H1 (cell line): ENCODE results near the gene IRGC. TPM values are rescaled to one million over a fixed set of nuclear protein-coding genes. Genes with fewer than 3 reads are reported as not detected.

Source experiments
- CTCF ChIA-PET: fragments of 300-600 bp; sonication (Branson Sonifier 250); formaldehyde crosslinking; loops from one replicate; lab custom pipeline; 2021; ENCODE audit not compliant: partially characterized antibody; lab: Charles Lee
- POLR2A ChIA-PET: fragments of 300-600 bp; sonication (Branson Sonifier 250); formaldehyde crosslinking; loops from one replicate; lab custom pipeline; 2021; ENCODE audit warnings: inconsistent platforms; ENCODE audit not compliant: partially characterized antibody; lab: Charles Lee
- DNase-seq, 2 experiments: peaks; one replicate each; pipeline versions ENCODE4 v3.0.0 to v3.0.0-alpha.2; 2010 to 2022; ENCODE audit warnings: low spot score in 2 of 2, low read depth in 1 of 2, mixed read lengths in 1 of 2
- FAIRE-seq: peaks from 2 replicates; lab custom pipeline; 2011; peaks lifted over from hg19 to GRCh38; lab: Jason Lieb, UNC
- H2AFZ ChIP-seq: 2 replicates; pipeline ENCODE4 v1.8.1; 2012; ENCODE audit warnings: low read length, inconsistent platforms
- H2AK5ac ChIP-seq: 2 replicates; pipeline ENCODE4 v1.6.1; 2013; ENCODE audit warnings: low read depth, low read length
- H2BK120ac ChIP-seq: replicated peaks from 2 replicates; pipeline ENCODE3; 2013; ENCODE audit warnings: low read depth, low read length, inconsistent platforms
- H2BK12ac ChIP-seq: 2 replicates; pipeline ENCODE4 v1.6.1; 2013; ENCODE audit warnings: low read depth, low read length
- H2BK15ac ChIP-seq: 2 replicates; pipeline ENCODE4 v1.6.1; 2013; ENCODE audit warnings: low read length
- H2BK20ac ChIP-seq: 2 replicates; pipeline ENCODE4 v1.6.1; 2013; ENCODE audit warnings: low read length
- H2BK5ac ChIP-seq: 2 replicates; pipeline ENCODE4 v1.6.1; 2013; ENCODE audit warnings: low read depth, low read length
- H3K14ac ChIP-seq: 2 replicates; pipeline ENCODE4 v1.6.1; 2013; ENCODE audit warnings: inconsistent platforms; ENCODE audit not compliant: insufficient read length
- H3K18ac ChIP-seq: 2 replicates; pipeline ENCODE4 v1.6.1; 2013; ENCODE audit warnings: low read length; ENCODE audit errors: extremely low read depth
- H3K23ac ChIP-seq: 2 replicates; pipeline ENCODE4 v1.6.1; 2013; ENCODE audit warnings: inconsistent platforms; ENCODE audit not compliant: insufficient read length
- H3K23me2 ChIP-seq: 2 replicates; pipeline ENCODE4 v1.6.1; 2013; ENCODE audit warnings: low read depth, low read length
- H3K27ac ChIP-seq: 2 replicates; pipeline ENCODE4 v1.6.1; 2011; ENCODE audit warnings: low read depth, low read length, inconsistent platforms
- H3K27me3 ChIP-seq, 4 experiments: replicated peaks in 1 of 4; 1 replicate in 1 of 4; 2 replicates in 3 of 4; pipeline versions ENCODE4 v1.6.1 to v1.8.1; 2011 to 2013; ENCODE audit warnings: low read length in 3 of 4, mild to moderate bottlenecking in 3 of 4, inconsistent platforms in 2 of 4, mixed read lengths in 2 of 4, moderate library complexity in 1 of 4; ENCODE audit not compliant: control insufficient read depth in 3 of 4, insufficient read depth in 3 of 4; ENCODE audit errors: extremely low read depth in 1 of 4
- H3K36me3 ChIP-seq, 4 experiments: 2 replicates each; pipeline versions ENCODE4 v1.6.1 to v1.8.1; 2011 to 2013; ENCODE audit warnings: mild to moderate bottlenecking in 4 of 4, low read length in 3 of 4, moderate library complexity in 2 of 4, control low read depth in 1 of 4, inconsistent platforms in 1 of 4; ENCODE audit not compliant: insufficient read depth in 4 of 4, control insufficient read depth in 2 of 4
- H3K4ac ChIP-seq: replicated peaks from 2 replicates; pipeline ENCODE3; 2013; ENCODE audit warnings: low read length, low read depth, mixed read lengths, inconsistent platforms; ENCODE audit not compliant: insufficient read length
- H3K4me1 ChIP-seq, 4 experiments: replicated peaks in 1 of 4; 1 replicate in 1 of 4; 2 replicates in 3 of 4; pipeline versions ENCODE4 v1.6.1 to v1.8.1; 2011 to 2013; ENCODE audit warnings: low read length in 3 of 4, inconsistent platforms in 2 of 4, mixed read lengths in 1 of 4; ENCODE audit not compliant: insufficient read depth in 4 of 4, control insufficient read depth in 3 of 4
- H3K4me2 ChIP-seq, 2 experiments: 2 replicates each; pipeline versions ENCODE4 v1.6.1 to v1.8.1; 2011 to 2013; ENCODE audit warnings: low read depth in 2 of 2, low read length in 2 of 2, control low read depth in 1 of 2, inconsistent platforms in 1 of 2, mild to moderate bottlenecking in 1 of 2; ENCODE audit not compliant: insufficient read depth in 1 of 2
- H3K4me3 ChIP-seq, 4 experiments: fragments of 200-600, 300-600 bp in 1 of 4; sonication (generic), shearing (Covaris generic), sonication (Bioruptor Twin) in 1 of 4; 2 replicates each; pipeline versions ENCODE4 v1.5.1 to v1.8.1; 2011 to 2016; ENCODE audit warnings: low read length in 4 of 4, low read depth in 3 of 4, control low read depth in 2 of 4, inconsistent platforms in 2 of 4, mild to moderate bottlenecking in 2 of 4, mixed read lengths in 1 of 4, moderate library complexity in 1 of 4; ENCODE audit not compliant: insufficient read depth in 2 of 4; ENCODE audit errors: extremely low read depth in 1 of 4
- H3K56ac ChIP-seq: replicated peaks from 2 replicates; pipeline ENCODE3; 2013; ENCODE audit warnings: low read depth, mild to moderate bottlenecking, mixed read lengths, low read length, inconsistent platforms; ENCODE audit not compliant: insufficient read length
- H3K79me1 ChIP-seq: 2 replicates; pipeline ENCODE4 v1.6.1; 2013; ENCODE audit warnings: low read depth, low read length, control low read depth
- H3K79me2 ChIP-seq, 2 experiments: 2 replicates each; pipeline versions ENCODE4 v1.6.1 to v1.8.1; 2012 to 2013; ENCODE audit warnings: low read length in 2 of 2, mild to moderate bottlenecking in 2 of 2, inconsistent platforms in 1 of 2; ENCODE audit not compliant: insufficient read depth in 2 of 2, control insufficient read depth in 1 of 2
- H3K9ac ChIP-seq, 4 experiments: replicated peaks in 1 of 4; 1 replicate in 1 of 4; 2 replicates in 3 of 4; pipeline versions ENCODE4 v1.6.1 to v1.8.1; 2011 to 2013; ENCODE audit warnings: low read depth in 3 of 4, low read length in 3 of 4, control low read depth in 2 of 4, mild to moderate bottlenecking in 2 of 4, moderate library complexity in 2 of 4, inconsistent platforms in 1 of 4; ENCODE audit errors: extremely low read depth in 1 of 4
- H3K9me3 ChIP-seq, 2 experiments: 2 replicates each; pipeline versions ENCODE4 v1.6.1 to v1.8.1; 2012 to 2013; ENCODE audit warnings: mild to moderate bottlenecking in 2 of 2, moderate library complexity in 2 of 2, control low read depth in 1 of 2, inconsistent platforms in 1 of 2, low read depth in 1 of 2, low read length in 1 of 2, mixed read lengths in 1 of 2; ENCODE audit not compliant: insufficient read depth in 2 of 2
- H4K20me1 ChIP-seq, 2 experiments: replicated peaks in 1 of 2; 2 replicates each; pipeline versions ENCODE3 to v1.8.1; 2011 to 2013; ENCODE audit warnings: inconsistent platforms in 2 of 2, low read length in 2 of 2, mild to moderate bottlenecking in 1 of 2; ENCODE audit not compliant: insufficient read depth in 2 of 2, control insufficient read depth in 1 of 2
- H4K5ac ChIP-seq: 2 replicates; pipeline ENCODE4 v1.6.1; 2013; ENCODE audit warnings: low read length, low read depth, mixed read lengths, inconsistent platforms; ENCODE audit not compliant: insufficient read length
- H4K8ac ChIP-seq: 2 replicates; pipeline ENCODE4 v1.8.0; 2013; ENCODE audit warnings: mild to moderate bottlenecking, moderate library complexity, low read length, inconsistent platforms; ENCODE audit not compliant: insufficient read depth; ENCODE audit errors: extremely low read depth
- H4K91ac ChIP-seq: replicated peaks from 2 replicates; pipeline ENCODE3; 2013; ENCODE audit warnings: low read length, mixed read lengths, inconsistent platforms; ENCODE audit not compliant: insufficient read length
- CBX5 ChIP-seq: fragments of 300-800, 300-1000 bp; sonication (generic); IDR thresholded peaks from 2 replicates; pipeline ENCODE4 v1.7.1; 2016; ENCODE audit warnings: antibody characterized with exemption, low read length, low read depth
- CHD1 ChIP-seq: IDR thresholded peaks from 2 replicates; pipeline ENCODE4 v1.6.1; 2012; ENCODE audit warnings: low read depth, low read length, improper control_type of control experiment
- CTBP2 ChIP-seq: IDR thresholded peaks from 2 replicates; pipeline ENCODE4 v1.7.0; 2011; ENCODE audit warnings: borderline replicate concordance, mild to moderate bottlenecking, moderate library complexity, mixed read lengths, low read length; ENCODE audit not compliant: insufficient read depth, insufficient read length
- JUND ChIP-seq: IDR thresholded peaks from 2 replicates; pipeline ENCODE4 v1.6.1; 2011; ENCODE audit warnings: mild to moderate bottlenecking, improper control_type of control experiment, low read length
- SIX5 ChIP-seq: IDR thresholded peaks from 2 replicates; pipeline ENCODE4 v1.6.1; 2011; ENCODE audit warnings: mild to moderate bottlenecking, low read depth, low read length
- WGBS, 2 experiments: shearing (Covaris generic) in 1 of 2; methylation state at CpG; one replicate each; pipeline versions ENCODE4 v1.1.6 to v1.1.7; 2013 to 2015; ENCODE audit warnings: low lambda C conversion rate in 2 of 2, mixed read lengths in 2 of 2, inconsistent platforms in 1 of 2, low coverage in 1 of 2, missing lambda C conversion rate in 1 of 2; ENCODE audit not compliant: insufficient replicate concordance in 2 of 2, insufficient coverage in 1 of 2, insufficient read length in 1 of 2; ENCODE audit errors: extremely low coverage in 1 of 2, missing lambda C conversion rate in 1 of 2; 5-methylcytosine and 5-hydroxymethylcytosine counted together
- polyA plus RNA-seq, 7 experiments: library from polyadenylated mRNA; depleted of rRNA in 3 of 7; stranded (reverse) in 5 of 7; unstranded in 2 of 7; fragments of >200 nt in 5 of 7; fragments of 200-250 nt in 2 of 7; gene quantifications; 1 replicate in 5 of 7; 2 replicates in 1 of 7; 4 replicates in 1 of 7; pipeline versions ENCODE4 v1.2.1 to v1.2.3, GENCODE V29; 2011 to 2013; ENCODE audit warnings: missing spikeins in 2 of 7, mixed read lengths in 2 of 7
- total RNA-seq: library from RNA; stranded (reverse); fragmentation: NEBNext Ultra II Directional; extraction: Animal tissue kit (Norgen Biotek cat#: 25700); gene quantifications from 2 replicates; pipeline ENCODE4 v1.2.1, GENCODE V29; 2021

Gene IRGC
- total and polyA plus RNA-seq, 2 of the 8 experiments (the other 6 are each of a cell fraction or from before 2014, with no cell fraction given): not detected

DNA sequence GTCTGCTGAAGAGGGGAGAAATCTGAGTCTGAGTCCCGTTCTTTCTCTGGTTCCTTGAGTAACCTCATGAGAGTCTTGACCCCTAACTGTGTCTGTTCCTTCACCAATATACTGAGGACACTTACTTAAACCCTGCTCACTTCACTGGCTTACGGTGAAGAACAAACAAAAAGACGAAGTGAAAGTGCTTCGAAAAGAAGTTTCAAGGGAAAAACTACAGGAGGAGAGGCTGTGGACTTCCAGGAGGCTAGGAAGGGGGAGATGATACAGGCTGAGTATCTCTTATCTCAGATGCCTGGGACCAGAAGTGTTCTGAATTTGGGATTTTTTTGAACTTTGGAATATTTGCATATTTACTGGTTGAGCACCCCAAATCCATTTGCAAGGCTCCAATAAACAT lies 32.8 kb downstream of the IRGC start:
- H3K4me1 ChIP-seq: no peaks in the 10 kb centered on the region
- POLR2A ChIA-PET: no interaction called here
- H3K18ac ChIP-seq: no peak overlapping the region
- H3K79me1 ChIP-seq: peaks cover 3% of the 10 kb centered on the region; the same call in 1 of the 2 replicates
- H3K27ac ChIP-seq: no peak overlapping the region
- H3K4me2 ChIP-seq: no peak overlapping the region
- H3K27me3 ChIP-seq: no peaks in the 10 kb centered on the region
- H2BK5ac ChIP-seq: no peak overlapping the region
- no peak overlapping the region for H3K4ac ChIP-seq
- WGBS, 2 experiments: 89% methylated on average over 4 of the region's 4 CpGs; no CpG with 5 or more reads in 1 of the 2 experiments
- no peaks in the 10 kb centered on the region for H3K9me3 ChIP-seq
- no peak overlapping the region for H4K91ac ChIP-seq
- H2BK120ac ChIP-seq: no peak overlapping the region
- no peak overlapping the region for H3K9ac ChIP-seq
- no peak for DNase-seq
- H3K56ac ChIP-seq: no peak overlapping the region
- CTCF ChIA-PET: interaction anchor here (30.4 kb wide), 1 partner anchor 31 kb away, joined by 703 read pairs; the partner anchor contains the start of gene KCNN4
- H3K23ac ChIP-seq: no peak overlapping the region
- H3K79me2 ChIP-seq: peaks cover 0 to 13% of the 10 kb centered on the region in 2 experiments; a peak in 1 of 4 replicates
- H3K4me3 ChIP-seq: no peak overlapping the region
- H3K23me2 ChIP-seq: no peaks in the 10 kb centered on the region; the same call in 1 of the 2 replicates
- H4K5ac ChIP-seq: no peak overlapping the region
- H4K20me1 ChIP-seq: no peaks in the 10 kb centered on the region
- H2BK12ac ChIP-seq: no peak overlapping the region
- H4K8ac ChIP-seq: no peak overlapping the region
- H2BK20ac ChIP-seq: no peak overlapping the region
- H3K36me3 ChIP-seq: peaks cover 18 to 42% (median 32%) of the 10 kb centered on the region in 4 experiments
- no peak overlapping the region for H2AK5ac ChIP-seq
- H3K14ac ChIP-seq: no peak overlapping the region
- no peak overlapping the region for H2AFZ ChIP-seq
- no peak overlapping the region for H2BK15ac ChIP-seq
- no peak for FAIRE-seq
- TF ChIP-seq CHD1 (no peak), CTBP2 (no peak), CBX5 (no peak), JUND (no peak), SIX5 (no peak)
